GM19239 (cell line): ENCODE results near the gene ZNF880.
A peak's percentile ranks its signal among the peaks of the same experiment; 100 is the strongest.
"Not testable (repeated sequence)": the region's sequence is repeated elsewhere in the genome, so short reads cannot be mapped to it uniquely, and the experiment has no call there.

Source experiments
- DNase-seq: peaks from one replicate; pipeline ENCODE4 v3.0.0; 2011; ENCODE audit warnings: low spot score; ENCODE audit not compliant: insufficient read length
- FAIRE-seq: peaks from 2 replicates; lab custom pipeline; 2011; peaks lifted over from hg19 to GRCh38; lab: Jason Lieb, UNC

Gene ZNF880

GRCh38 chr19:52369559-52370340 lies at the start of gene ZNF880:
Gene ZNF880 (plus strand): TSS chr19:52369923. CDS start chr19:52369966, 43 bp downstream.
- peak; percentile 44 for DNase-seq
- FAIRE-seq: peak; percentile 65

DNA sequence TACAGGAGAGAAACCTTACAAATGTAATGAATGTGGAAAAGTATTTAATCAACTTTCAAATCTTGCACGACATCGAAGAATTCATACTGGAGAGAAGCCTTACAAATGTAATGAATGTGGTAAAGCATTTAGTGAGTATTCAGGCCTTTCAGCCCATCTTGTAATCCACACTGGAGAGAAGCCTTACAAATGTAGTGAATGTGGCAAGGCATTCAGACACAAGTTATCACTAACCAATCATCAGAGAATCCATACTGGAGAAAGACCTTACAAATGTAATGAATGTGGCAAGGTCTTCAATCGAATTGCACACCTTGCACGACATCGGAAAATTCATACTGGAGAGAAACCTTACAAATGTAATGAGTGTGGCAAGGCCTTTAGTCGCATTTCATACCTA lies 47.3 kb upstream of the ZNF880 start:
- no peak for DNase-seq
- FAIRE-seq: no peak

- FAIRE-seq (no peak), DNase-seq (no peak)
Measured at GRCh38 chr19:52331757-52332156, 38.0 kb upstream of the ZNF880 start.

- DNase-seq (no peak), FAIRE-seq (no peak)
Measured at GRCh38 chr19:52335768-52336116, 34.0 kb upstream of the ZNF880 start.

DNA sequence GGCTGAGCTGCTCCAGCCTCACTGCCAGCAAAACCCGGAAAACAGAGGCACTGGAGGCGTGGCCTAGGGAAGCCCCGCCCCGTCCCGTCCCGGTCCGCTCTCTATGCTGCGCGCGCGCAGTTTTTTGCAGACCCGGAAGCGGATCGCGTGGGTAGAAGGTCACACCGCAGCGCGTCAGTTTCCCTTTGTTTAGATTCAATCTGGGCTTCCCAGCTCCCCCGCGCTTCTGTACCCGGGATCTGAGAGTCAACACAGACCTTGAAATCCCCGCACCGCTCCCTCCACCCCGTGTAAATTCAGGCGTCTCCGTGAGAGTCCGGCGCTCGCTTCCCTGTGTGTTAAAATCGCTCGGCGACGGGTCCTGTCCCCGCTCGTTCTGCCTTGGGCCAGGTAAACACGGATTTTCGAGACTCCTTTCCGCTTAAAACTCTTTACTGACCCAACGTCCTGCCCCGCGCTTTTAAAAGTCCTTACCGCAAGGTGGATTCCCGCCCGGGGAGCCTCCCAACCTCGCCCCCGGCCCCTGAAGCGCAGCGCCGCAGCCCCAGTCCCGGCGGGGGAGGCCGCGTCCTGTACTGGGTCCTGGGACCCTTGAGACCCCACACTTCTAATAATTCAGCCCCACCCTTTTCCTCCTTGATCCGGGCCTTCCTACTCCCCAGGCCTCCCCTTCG lies 33.5 kb upstream of the ZNF880 start, which contains the start of gene ZNF610:
TSS of gene ZNF610 (plus strand) at position 127 of the 674 bp plus-strand sequence. CDS start 12,930 bp downstream, outside the sequence.
- FAIRE-seq (peak; percentile 37), DNase-seq (peak; percentile 55)

DNA sequence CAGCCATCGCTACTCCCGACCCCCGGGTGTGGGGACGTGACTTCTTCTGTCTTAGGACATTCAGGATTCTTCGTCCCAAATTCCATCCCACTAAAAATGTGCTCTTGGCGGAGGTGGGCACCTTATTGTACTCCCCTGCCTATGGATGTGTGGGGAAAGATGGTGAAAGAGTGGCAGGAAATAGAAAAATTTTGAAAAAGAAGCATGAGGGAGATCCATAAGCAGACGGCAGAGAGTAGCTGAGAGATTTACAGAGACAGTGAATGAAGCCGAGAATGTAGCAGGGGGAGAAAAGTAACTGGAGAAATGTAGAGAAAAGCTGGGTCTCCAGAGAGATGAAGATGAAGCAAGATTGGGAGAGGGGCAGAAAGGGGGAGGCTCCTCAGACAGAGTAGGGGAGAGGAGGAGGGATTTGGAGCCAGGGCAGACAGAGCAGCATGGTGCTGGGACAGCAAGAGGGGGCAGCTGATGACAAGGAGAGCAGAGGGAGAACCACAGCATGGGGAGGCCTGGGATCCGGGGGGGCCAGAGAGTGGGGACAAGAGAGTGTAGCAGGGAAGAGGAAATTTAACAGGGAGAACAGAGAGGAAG lies 32.8 kb upstream of the ZNF880 start:
- DNase-seq (no peak), FAIRE-seq (peak; percentile 31)

DNA sequence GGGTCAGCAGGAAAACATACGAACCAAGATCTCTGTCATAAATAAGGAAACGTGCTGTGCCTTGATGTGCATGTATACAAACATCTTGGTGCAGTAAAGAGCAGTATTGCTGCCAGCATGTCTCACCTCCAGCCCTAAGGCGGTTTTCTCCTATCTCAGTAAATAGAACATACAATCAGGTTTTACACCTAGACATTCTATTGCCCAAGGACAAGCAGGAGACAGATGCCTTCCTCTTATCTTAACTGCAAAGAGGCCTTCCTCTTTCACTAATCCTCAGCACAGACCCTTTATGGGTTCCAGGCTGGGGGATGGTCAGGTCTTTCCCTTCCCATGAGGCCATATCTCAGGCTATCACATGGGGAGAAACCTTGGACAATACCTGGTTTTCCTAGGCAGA lies 30.7 kb upstream of the ZNF880 start:
- FAIRE-seq, DNase-seq: not testable (repeated sequence)

DNA sequence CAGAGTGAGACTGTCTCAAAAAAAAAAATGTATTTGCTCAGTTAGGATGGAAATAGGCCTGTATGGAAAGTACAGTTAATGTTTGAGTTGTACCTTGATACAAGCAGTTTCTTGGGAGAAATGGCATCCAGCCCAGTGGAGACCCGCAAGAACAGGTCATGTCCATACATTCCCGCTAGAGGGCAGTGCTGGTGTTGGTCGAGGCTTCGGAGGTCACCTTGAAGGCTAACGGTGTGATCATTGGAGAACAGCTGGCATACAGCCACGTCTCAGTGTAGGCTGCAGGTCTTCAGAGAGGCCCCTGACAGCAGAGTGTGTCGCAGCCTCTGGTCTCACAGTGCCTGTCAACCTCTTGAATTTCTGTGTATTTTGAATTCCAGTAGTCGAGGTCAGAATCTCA lies 26.2 kb upstream of the ZNF880 start:
- DNase-seq (no peak), FAIRE-seq (no peak)

GRCh38 chr19:52345162-52345561 lies 24.6 kb upstream of the ZNF880 start:
- FAIRE-seq (no peak), DNase-seq (no peak)

- DNase-seq (no peak), FAIRE-seq (no peak)
Measured at GRCh38 chr19:52351512-52351911, 18.2 kb upstream of the ZNF880 start.

GRCh38 chr19:52366414-52366824 lies 3.3 kb upstream of the ZNF880 start:
- no peak for FAIRE-seq
- DNase-seq: no peak

- no peak for DNase-seq
- no peak for FAIRE-seq
Measured at GRCh38 chr19:52370341-52370710, 603 bp downstream of the ZNF880 start.

- no peak for DNase-seq
- FAIRE-seq: no peak
Measured at GRCh38 chr19:52391135-52391534, 21.4 kb downstream of the ZNF880 start.

DNA sequence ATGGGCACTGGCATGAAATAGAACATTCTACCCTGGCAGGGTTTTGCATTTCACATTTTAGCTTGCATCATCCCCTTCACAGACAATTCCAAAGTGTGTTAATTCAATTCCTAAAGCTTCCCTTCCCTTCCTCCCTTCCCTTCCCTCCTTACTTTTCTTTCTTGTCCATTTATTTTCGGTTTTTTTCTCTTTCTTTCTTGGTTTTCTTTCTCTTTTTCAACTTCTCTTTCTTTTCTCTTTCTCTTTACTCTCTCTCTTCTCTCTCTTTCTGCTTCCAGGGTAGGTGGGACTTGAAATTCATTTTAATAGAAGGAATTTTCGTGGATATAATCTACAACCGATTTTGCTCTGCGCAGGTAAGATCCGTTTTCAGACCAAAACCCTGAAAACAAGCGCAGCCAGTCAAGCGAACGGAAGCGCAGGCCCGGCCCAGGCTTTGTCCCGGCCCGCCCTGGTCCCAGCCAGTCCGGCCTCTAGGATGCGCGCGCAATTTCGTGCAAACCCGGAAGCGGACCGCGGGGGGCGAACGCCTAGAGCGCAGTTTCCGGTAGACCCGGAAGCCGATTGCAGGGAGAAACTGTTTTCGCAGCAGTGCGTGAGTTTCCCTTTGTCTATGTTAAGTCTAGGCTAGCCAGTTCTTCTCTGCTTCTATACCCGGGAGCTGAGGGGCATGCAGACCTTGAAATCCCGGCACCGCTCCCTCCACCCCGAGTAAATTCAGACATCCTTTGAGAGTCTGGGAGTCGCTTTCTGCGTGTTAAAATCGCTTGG lies 27.8 kb downstream of the ZNF880 start, which contains the start of gene ZNF528:
TSS of gene ZNF528 (plus strand) at position 540 of the 771 bp plus-strand sequence. CDS start 4,165 bp downstream, outside the sequence.
- DNase-seq (peak; percentile 84), FAIRE-seq (peak; percentile 93)

GRCh38 chr19:52398081-52398441 lies 28.3 kb downstream of the ZNF880 start:
- peak; percentile 3 for DNase-seq
- FAIRE-seq: no peak

DNA sequence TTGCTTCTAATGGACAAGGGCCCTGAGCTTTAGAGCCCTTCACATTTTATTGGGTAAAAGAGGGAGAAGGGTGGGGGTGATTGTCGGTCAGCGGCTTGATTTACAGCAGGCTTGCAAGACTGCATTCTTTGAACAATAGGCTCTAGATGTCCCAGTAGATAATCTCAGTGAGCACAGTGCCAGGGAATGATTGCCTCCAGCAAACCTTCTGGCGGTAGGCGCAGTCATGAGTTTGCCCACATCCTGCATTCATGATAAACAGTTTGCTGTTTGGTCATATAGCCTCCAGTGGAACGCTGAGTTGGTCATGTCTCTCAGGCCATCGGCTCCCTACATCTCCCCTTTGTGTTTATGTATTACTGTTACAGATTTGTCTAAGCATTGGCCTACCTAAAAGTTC lies 40.6 kb downstream of the ZNF880 start:
- DNase-seq: no peak
- FAIRE-seq: no peak

DNA sequence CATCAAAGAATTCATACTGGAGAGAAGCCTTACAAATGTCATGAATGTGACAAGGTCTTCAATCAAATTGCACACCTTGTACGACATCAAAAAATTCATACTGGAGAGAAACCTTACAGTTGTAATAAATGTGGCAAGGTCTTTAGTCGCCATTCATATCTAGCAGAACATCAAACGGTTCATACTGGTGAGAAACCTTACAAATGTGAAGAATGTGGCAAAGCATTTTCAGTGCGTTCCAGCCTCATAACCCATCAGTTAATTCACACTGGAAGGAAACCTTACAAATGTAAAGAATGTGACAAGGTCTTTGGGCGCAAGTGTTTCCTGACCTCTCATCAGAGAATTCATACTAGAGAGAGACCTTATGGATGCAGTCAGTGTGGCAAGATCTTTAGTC lies 46.0 kb downstream of the ZNF880 start:
- DNase-seq (no peak), FAIRE-seq (no peak)

GRCh38 chr19:52428937-52429336 lies 59.2 kb downstream of the ZNF880 start, which contains the start of gene ZNF534:
Gene ZNF534 (plus strand): TSS chr19:52429148. CDS start chr19:52431475, 2,327 bp downstream.
- DNase-seq (no peak), FAIRE-seq (no peak)
